HK-2 (cell line): Measurements from ENCODE around the gene CDK5RAP1.
"Not testable (repeated sequence)": the region's sequence is repeated elsewhere in the genome, so short reads cannot be mapped to it uniquely, and the experiment has no call there.

Source experiments
- DNase-seq: peaks from one replicate; pipeline ENCODE4 v3.0.0-alpha.2; 2018; ENCODE audit not compliant: unreplicated experiment

CDK5RAP1 gene

DNA sequence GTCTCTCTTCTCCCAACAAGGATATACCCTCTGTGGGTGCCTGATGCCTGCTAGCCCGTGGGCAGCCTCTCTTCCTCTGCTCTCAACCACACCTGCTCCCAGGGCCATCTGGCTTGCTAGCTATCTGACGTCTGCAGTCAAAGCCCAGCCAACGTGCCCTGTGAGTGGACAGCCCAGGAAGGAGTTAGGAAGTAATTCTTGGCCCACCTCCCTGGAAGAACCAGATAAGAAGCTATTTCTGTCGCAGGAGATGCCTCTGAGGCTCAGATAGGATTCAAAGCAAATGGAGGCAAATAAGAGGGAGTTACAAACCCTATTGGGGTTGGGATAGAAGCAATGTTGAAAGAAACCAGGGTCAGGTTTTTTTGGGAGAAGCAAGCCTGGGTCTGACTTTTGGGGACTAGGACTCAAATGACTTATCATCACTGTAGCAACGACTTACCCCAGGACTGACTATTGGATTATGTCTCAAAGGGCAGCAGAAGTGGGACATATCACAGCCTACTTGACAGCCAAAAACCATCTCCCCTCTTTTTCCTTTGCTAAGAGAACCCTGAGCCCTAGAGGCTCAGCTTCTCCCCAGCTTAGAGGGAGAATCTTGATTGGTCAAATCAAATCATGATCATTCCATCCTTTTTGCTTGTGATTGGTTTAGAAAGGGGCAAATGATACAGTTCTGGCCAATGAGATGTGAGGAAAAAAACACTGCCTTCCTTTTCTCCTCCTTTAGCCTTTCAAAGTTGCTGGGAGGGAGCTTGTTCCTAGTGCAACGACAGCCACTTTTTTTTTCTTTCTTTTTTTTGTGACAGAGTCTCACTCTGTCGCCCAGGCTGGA is 18.0 kb upstream of the CDK5RAP1 start:
- no peak for DNase-seq

DNA sequence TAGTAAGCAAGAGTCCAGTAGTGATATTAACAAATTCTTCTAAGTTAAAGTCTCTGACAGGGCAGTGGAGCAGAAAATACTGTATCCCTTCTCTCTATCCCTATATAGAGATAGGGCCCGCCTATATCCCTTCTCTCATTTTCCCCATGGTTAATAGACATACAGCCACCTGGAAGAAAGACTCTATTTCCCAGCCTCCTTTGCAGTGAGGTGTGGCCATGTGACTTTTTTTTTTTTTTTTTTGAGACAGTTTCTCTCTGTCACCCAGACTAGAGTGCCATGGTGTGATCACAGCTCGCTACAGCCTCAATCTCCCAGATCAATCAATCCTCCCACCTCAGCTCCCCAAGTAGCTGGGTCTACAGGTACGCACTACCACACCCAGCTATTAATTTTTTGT is 16.7 kb upstream of the CDK5RAP1 start:
- no peak for DNase-seq

DNA sequence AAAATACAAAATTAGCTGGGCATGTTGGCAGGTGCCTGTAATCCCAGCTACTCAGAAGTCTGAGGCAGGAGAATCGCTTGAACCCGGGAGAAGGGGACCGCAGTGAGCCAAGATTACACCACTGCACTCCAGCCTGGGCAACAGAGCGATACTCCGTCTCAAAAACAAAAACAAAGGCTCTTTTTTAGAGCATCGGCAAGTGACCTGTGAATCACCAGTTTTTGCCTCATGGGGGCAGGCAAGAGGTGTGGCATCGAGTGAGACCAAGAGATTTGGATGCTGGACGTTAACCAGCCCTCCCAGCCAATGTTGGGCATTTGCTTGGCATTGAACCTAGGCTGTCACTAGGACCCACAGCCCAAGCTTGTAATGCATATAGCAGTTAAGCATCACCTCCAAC is 14.6 kb upstream of the CDK5RAP1 start:
- DNase-seq, result no peak

DNA sequence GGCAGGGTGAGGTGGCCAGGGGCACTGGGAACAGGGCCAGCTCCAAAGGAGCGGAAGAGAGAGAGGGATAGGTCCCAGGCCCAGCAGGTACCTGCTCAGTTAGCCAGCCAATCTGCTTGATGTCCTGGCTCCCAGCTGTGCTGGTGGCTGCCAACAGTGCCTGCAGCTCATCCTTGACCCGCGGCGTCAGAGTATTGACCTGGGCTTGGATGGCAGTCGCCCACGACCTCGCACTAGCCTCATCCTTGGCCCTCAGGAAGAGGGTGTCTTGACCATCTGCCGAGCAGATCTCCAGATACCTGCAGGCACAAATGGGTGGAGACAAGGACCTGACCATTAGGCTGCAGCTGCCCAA is 11.1 kb upstream of the CDK5RAP1 start:
- DNase-seq, result no peak

DNA sequence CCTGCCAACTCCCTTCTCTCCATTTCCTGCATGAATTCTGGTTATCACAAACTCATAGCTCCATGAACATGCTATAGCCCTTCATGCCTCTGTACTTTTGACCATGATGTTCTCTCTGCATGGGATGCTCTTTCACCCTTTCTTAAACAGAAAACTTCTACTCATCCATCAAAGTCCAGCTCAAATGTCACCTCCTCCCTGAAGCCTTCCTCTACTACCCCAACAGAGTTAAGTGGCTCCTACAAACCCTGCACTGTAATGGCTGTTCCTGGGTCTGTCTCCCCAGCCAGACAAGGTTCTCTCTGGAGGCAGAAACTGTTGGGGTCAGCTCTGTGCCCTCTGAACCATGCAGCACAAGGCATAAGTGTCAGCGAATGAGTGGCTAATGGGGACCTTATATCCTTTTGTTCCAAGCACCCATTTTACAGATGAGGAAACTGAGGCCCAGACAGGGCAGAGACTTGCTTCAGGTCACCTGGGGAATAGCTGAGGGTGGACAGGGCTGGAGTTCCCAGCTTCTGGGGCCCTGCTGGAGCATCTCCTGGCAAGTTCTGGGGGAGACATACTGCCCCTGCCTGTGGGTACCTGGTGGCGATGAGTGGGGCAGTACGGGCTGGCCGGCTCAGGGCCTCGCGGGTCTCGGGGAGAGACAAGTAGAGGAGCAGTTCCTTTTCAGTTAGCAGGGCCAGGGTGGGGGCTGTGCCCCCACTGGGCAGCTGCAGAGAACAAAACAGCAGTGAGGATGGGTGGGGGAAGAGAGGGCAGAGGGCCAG is 10.6 kb upstream of the CDK5RAP1 start:
- DNase-seq, result no peak

DNA sequence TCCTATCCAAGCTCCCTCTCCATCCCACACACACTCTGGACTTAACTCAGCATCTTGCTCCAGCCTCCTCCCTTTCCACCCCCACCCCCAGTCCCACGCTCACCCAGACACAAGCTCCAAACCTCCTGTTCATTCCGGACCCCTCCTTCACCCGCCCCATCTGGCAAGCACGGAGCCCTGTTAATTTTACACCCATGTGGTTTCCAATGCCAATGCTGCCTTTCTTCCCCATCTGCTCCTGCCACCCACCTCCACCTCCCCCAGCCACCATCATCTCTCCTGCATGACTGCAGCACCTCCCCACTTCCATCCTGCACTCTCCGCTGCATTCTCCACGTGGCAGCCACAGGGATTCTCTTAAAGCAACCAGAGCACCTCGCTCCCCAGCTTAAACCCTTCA is 9.9 kb upstream of the CDK5RAP1 start:
- DNase-seq, result no peak

DNA sequence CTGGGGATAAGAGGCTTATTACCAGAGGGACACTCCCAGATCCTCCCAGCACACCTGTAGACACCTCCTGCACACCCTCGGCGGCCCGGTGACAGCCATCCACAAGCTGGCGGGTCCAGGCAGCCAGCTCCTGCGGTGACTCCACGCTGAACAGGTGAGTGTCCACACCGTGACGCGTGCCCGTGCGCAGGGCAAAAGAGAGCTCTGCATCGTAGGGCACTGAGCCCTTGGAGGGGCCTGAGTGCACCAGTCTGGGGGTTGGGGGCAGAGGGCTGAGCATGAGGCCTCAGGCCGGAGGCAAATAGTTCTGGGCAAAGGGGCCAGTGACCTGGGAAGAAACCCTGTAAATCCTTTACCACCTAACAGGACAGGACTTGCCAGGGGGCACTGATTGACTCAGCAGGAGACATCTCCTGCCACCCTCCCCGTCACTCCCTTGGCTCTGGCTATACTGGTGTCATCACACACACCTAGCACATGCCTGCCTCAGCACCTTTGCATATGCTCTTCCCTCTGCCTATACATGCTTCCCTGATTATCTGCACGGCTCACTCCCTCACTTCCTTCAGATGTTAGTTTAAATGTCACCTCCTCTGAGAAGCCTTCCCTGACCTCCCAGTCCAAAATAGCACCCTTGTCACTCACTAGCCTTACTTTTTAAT is 8.9 kb upstream of the CDK5RAP1 start:
- DNase-seq, result no peak

DNA sequence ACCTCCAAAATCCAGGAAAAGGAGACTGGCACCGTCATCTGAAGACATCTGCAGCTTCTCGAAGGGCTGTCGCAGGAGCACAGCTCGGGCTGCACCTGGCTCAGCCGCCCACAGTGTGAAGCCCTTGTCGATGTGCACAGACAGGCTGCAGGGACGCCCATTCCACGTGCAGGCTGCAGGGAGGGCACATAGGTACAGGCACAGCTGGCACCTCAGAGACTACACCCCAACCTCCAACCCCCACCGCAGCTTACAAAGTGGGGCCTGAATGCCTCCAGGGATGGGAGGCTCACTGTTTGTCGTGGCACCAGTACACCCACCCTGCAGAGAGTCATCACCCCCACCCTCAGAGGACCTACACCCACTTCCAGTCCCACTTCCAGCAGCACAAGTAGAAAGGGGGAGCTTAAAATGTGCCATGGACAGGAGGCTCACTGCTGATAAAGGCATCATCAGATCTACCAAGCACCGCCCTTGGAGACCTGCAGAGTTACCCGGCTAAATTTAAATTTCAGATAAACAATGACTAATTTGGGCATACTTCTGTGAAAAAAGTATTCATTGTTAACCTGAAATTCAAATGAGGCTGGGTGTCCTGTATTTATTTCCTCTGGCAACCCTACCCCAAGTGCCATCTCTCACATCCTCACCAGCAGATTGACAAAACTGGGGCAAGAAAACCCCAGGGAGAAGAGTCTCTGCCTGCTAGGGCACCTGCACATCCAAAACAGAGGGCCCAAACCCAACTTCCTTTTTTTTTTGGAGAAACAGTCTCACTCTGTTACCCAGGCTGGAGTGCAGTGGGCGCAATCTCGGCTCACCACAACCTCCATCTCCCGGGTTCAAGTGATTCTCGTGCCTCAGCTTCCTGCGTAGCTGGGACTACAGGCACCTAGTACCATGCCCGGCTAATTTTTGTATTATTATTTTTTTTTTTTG is 7.7 kb upstream of the CDK5RAP1 start:
- DNase-seq, result no peak

DNA sequence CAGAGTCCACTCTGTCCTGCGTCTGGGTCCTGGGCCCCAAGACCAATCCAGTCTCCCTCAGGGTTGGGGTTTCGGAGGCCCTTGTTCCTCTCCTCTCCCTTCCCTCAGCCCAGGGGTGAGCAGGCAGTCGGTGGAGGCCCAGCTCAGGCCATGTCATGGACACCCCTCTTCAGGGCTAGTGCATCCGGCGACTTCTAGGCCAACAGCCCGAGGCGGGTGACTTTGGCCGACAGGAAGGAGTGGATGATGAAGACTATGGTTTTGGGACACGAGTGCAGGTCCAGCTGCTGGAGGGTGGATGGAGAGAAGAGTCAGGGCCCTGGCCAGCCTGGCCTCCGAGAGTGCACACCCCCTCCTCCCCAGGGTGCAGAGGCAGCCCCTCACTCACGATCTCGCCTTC is 7.0 kb upstream of the CDK5RAP1 start:
- no peak for DNase-seq

DNA sequence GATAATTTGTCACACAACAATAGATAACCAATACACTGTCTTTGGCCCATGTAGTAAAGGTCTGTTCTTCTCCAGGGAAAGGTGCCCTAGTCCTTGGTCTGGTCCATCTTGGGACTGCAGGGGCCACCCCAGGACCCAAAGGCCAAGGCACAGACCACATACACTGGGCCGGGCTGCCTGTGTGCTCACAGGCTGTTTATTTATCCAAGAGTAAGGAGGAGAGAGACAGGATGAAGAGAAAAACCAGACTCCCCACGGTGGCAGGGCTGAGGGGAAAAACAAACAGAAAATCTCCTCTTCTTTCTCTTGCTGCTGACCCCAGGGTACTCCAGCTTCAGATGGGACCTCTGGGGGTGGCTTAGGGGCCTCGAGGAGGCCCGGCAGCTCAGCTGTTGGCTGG is 6.5 kb upstream of the CDK5RAP1 start:
- DNase-seq, result no peak

DNA sequence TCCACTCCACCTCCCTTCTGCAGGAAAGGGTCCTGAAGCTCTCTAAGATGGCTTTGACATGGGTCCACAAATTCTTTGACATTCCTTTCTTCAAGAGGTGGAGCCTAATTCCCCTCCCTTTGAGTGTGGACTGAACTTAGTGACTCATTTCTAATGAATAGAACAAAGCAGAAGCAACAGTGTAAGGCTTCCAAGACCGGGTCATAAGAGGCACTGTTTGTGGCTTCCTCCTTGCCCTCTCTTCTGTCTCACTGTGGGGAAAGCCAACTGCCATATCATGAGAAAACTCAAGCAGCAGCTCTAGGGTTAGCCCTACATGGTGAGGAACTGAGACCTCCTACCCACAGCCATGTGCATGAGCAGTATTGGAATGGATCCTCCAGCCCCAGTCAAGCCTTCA is 5.9 kb upstream of the CDK5RAP1 start:
- no peak for DNase-seq

DNA sequence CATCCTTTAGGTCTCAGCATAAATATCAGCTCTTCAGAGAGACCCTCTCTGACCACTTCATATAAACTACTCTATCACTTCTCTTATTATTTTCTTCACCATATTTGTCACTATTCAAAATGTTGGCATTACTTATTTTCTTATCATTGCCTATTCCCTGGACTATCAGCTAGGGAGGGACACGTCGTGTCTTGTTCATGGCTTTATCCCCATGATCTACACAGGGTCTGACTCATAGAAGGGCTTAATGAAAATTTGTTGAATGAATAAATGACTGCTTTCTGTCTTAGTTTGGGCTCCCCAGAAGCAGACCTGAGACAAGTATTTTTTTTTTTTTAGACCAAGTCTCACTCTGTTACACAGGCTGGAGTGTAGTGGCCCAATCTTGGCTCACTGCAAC is 3.0 kb upstream of the CDK5RAP1 start:
- no peak for DNase-seq

DNA sequence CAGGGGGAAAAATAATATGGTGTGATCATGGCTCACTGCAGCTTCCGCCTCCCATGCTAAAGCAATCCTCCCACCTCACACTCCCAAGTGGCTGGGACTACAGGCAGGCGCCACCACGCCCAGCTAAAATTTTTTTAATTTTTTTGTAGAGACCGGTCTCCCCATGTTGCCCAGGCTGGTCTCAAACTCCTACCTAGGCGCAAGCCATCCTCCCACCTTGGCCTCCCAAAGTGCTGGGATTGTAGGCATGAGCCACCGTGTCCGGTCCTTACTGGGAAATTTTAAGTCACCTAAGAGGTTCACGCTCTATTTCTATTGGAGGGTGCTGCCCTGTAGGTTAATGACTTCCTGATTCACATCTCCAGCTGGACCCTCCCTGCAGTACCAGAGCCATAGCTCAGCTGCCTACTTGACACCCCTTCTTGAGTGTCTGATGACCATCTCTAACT is 626 bp upstream of the CDK5RAP1 start:
- DNase-seq, result no peak

DNA sequence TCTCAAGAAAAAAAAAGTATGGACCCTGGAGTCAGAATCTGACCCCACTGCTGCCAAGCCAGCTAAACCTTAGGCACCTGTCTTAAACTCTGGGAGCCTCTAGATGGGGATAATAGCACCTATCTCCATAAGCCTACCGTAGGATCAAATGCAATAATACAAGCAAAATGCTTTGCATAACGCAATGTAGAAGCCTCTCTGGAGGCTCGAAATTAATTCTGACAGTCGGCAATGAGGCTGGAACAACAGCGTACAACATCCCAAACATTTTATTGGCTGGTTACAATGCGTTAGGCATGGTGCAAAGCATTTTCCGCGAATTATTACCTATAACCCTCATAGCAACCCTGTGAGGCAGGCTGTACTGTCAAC is 521 bp downstream of the CDK5RAP1 start:
- DNase-seq, result no peak

DNA sequence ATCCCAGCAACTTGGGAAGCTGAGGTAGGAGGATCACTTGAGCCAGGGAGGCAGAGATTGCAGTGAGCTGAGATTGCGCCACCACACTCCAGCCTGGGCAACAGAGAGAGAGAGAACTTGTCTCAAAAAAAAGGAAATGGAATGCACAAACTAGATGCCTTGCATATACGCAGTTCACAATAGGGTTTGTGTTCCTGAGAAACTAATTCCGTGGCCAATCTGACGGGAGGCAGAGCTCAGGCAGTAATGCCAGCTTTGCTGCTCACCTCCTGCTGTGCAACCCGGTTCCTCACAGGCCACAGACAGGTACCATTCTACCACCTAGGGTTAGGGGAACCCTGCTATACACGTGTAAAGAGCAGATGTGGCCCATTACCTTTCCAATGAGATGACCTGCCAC is 1.4 kb downstream of the CDK5RAP1 start:
- no peak for DNase-seq

DNA sequence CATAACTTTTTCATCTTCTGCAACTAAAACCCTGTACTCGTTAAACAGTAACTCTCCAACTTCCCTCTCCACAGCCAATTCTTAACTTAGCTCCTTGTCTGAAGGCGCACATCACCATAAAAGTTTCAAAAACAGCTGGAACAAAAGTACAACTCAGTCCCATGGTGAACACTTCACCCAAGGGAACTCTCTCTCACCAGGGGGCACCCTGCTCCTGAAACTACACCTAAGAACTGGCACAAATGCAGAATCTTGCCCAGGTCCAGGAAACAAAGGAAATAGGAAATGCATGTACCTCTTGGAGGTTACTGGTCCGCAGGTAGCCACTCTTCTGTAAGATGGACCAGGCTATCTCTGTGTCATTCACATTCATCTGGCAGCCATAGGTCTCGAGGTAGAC is 6.6 kb downstream of the CDK5RAP1 start:
- no peak for DNase-seq

DNA sequence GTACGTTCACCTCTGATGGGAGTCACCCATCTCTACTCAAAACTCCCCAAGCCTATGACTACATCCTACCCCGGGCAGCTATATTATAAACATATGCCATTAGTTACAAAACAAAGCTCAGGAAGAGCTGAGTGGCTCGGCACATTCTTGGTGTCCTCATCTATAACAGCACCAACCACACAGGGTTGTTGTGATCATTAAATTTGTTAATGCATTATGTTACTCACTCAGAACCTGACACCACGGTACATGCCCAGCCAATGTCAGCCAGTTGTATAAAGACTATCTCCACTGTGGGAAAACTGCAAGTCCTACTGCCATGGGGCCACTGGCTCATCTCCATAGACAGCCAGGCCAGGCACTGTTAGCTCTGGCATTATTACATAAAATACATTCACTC is 7.7 kb downstream of the CDK5RAP1 start:
- no peak for DNase-seq

DNA sequence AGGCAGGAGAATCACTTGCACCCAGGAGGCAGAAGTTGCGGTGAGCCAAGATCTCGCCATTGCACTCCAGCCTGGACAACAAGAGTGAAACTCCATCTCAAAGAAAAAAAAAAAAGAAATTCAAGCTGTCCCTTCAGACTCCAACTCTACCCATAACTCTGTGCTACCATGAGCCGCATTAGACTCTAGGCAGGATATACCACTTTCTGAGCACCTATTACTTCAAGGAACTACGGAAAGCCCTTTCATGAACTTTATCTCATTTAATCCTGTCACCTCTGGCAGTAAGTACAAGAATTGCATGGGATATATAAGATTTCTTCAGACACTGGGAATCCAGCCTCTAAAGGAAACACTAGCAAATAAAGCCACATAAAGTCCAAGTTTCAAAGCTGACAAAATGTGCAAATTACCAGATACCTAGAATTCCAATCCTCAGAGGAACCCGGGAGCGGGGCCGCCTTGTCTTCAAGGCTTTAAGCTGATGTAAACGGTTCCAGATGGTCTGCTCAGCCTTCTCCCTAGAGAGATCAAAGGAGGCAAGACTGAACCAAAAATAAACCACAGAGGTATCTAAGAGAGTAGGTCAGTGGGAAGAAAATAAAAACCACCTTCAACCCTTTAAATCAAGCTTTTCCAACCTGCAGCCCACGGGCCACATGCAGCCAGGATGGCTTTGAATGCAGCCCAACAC is 9.4 kb downstream of the CDK5RAP1 start:
- DNase-seq, result no peak

DNA sequence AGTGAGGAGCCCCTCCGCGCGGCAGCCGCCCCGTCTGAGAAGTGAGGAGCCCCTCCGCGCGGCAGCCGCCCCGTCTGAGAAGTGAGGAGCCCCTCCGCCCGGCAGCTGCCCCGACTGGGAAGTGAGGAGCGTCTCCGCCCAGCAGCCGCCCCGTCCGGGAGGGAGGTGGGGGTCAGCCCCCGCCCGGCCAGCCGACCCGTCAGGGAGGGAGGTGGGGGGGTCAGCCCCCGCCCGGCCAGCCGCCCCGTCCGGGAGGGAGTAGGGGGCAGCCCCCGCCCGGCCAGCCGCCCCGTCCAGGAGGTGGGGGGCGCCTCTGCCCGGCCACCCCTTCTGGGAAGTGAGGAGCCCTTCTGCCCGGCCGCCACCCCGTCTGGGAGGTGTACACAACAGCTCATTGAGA is 12.0 kb downstream of the CDK5RAP1 start:
- not testable (repeated sequence) for DNase-seq

DNA sequence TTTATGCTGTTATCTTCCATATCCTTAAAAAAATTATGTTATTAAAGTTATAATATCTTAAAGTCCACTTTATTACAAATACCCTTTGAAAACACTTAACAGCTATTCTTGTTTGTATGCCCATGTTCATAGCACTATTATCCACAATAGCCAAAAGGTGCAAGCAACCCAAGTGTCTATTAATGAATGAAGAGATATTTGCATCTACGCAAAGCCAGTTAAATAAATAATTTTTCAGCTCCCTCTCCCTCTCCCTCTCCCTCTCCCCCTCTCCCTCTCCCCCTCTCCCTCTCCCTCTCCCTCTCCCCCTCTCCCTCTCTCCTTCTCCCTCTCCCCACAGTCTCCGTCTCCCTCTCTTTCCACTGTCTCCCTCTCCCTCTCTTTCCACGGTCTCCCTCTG is 13.1 kb downstream of the CDK5RAP1 start:
- no peak for DNase-seq

DNA sequence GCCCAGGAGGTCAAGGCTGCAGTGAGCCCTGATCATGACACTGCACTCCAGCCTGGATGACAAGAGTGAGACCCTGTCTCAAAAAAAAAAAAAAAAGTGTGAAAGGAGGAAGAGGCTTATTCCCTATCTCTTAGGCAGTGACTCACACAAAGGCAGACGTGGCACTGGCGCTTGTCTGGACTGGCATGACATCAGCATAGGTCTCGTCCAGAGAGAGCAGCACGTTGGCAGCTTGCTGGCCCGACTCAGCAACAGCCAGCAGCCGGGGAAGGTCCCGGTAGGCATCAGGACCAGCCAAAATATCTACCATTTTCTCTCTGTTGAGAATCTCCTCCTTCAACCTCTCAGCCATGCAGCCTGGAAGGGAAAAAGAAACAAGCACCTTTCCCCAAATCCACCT is 14.1 kb downstream of the CDK5RAP1 start:
- peak; percentile 80 for DNase-seq
